ENCODE data around the gene NUDCD3. TPM values are rescaled to one million over a fixed set of nuclear protein-coding genes. Genes with fewer than 3 reads are reported as not detected.

The NUDCD3 gene
- total and polyA plus RNA-seq, 4 donors: 15.4 to 30.7 (median 24.3) TPM

DNA sequence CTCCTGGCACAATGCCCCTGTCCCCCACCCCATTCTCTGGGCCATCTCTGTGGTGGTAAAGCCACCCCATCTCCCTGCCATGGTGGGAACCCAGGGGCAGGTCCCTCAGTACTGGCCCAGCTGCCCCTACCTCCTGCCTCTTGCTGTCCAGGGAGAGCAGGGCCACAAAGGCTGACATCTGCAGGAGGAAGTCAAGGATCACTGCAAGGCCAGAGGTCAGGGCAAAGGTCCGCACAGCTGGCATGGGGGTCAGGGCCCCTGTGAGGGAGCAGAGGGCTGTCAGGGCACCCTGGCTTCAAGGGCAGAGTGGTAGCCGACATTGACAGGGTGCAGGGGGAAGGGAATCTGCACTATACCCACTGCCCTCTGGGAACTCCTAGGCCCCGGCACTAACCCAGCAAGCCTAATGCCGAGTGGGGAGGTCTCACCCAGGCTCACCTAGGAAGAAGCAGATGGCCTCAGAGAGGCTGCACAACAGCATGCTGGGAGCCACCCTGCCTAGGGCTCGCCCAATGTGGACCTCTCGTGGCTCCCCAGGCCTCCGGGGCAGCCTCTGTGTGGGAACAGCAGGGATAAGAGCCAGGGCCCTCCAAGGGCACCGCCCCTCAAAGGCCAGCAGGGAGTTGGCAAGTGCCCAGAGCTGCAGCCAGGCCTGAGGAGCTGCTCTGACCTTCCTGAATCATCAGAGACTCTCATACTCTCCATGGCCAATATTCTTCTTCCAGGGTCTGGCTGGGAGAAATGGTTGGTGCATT is 43.0 kb upstream of the NUDCD3 start:
- no peak for DNase-seq (ENCODE audit: low spot score)
- TF ChIP-seq RAD21 (IDR thresholded peaks at IDR 0.05) (no peak), HNF4A (conservative IDR thresholded peaks at IDR 0.05) (peak in 1 of 2 donors; percentile 46)
- Histone ChIP-seq H3K4me3 (ENCODE audit: low read depth in 1 of 3, low read length in 3 of 3) (no peak overlapping the region), H3K9me3 (ENCODE audit: control insufficient read depth in 4 of 4, low read length in 3 of 4) (no peaks in the 10 kb centered on the region), H3K27ac (ENCODE audit: low read depth in 1 of 2, low read length in 2 of 2) (no peak overlapping the region), H3K4me1 (ENCODE audit: control insufficient read depth in 4 of 4, insufficient read depth in 4 of 4, low read length in 3 of 4) (peaks cover 2 to 39% (median 20%) of the 10 kb centered on the region in 4 donors), H3K9ac (ENCODE audit: low read depth in 1 of 2, low read length in 2 of 2) (no peak overlapping the region), H3K36me3 (ENCODE audit: control insufficient read depth in 4 of 4, insufficient read depth in 3 of 4, low read depth in 1 of 4, low read length in 3 of 4) (peaks cover 0 to 34% (median 22%) of the 10 kb centered on the region in 4 donors), H3K27me3 (ENCODE audit: control insufficient read depth in 4 of 4, insufficient read depth in 4 of 4, low read length in 3 of 4) (no peaks in the 10 kb centered on the region)
- 71% methylated on average over 8 of the region's 8 CpGs for WGBS

- H3K9me3 ChIP-seq (ENCODE audit: control insufficient read depth in 4 of 4, low read length in 3 of 4): no peaks in the 10 kb centered on the region
- H3K36me3 ChIP-seq (ENCODE audit: control insufficient read depth in 4 of 4, insufficient read depth in 3 of 4, low read depth in 1 of 4, low read length in 3 of 4): peaks cover 0 to 43% (median 27%) of the 10 kb centered on the region in 4 donors
- DNase-seq (ENCODE audit: low spot score): no peak
- 91% methylated on average over 17 of the region's 17 CpGs for WGBS
- H3K4me3 ChIP-seq (ENCODE audit: low read depth in 1 of 3, low read length in 3 of 3): no peak overlapping the region
- no peak overlapping the region for H3K27ac ChIP-seq (ENCODE audit: low read depth in 1 of 2, low read length in 2 of 2)
- TF ChIP-seq, protein P1, sequence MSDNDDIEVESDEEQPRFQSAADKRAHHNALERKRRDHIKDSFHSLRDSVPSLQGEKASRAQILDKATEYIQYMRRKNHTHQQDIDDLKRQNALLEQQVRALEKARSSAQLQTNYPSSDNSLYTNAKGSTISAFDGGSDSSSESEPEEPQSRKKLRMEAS (IDR thresholded peaks at IDR 0.05): no peak
- TF ChIP-seq TAF1 (conservative IDR thresholded peaks at IDR 0.05): no peak
- no peak for TF ChIP-seq HNF4G (IDR thresholded peaks at IDR 0.05)
- TF ChIP-seq FOXA2 (IDR thresholded peaks at IDR 0.05): no peak
- no peaks in the 10 kb centered on the region for H3K27me3 ChIP-seq (ENCODE audit: control insufficient read depth in 4 of 4, insufficient read depth in 4 of 4, low read length in 3 of 4)
- H3K9ac ChIP-seq (ENCODE audit: low read depth in 1 of 2, low read length in 2 of 2): no peak overlapping the region
- peaks cover 0 to 24% (median 8%) of the 10 kb centered on the region in 4 donors for H3K4me1 ChIP-seq (ENCODE audit: control insufficient read depth in 4 of 4, insufficient read depth in 4 of 4, low read length in 3 of 4)
Measured at GRCh38 chr7:44531421-44532380, 41.2 kb upstream of the NUDCD3 start.

DNA sequence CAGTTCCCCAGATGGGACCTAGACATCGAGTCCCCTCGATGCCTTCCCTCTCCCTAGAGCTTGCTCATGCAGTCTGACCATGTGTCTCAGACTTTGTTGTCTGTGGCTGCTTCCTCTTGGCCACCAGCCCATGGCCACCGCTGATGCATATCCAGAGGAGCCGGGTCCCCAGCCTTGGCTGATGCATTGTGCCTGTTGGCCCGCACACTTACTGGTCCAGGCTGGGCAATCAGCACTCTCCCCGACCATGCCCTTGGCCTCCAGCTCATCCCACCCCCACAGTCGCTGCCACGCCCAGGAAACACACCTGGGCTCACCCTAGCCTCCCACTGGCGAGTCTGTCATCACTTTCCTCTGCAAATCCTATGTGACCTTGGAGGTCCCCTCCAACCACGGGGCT is 40.5 kb upstream of the NUDCD3 start:
- Histone ChIP-seq H3K36me3 (ENCODE audit: control insufficient read depth in 4 of 4, insufficient read depth in 3 of 4, low read depth in 1 of 4, low read length in 3 of 4) (peaks cover 0 to 43% (median 27%) of the 10 kb centered on the region in 4 donors), H3K27me3 (ENCODE audit: control insufficient read depth in 4 of 4, insufficient read depth in 4 of 4, low read length in 3 of 4) (no peaks in the 10 kb centered on the region), H3K4me3 (ENCODE audit: low read depth in 1 of 3, low read length in 3 of 3) (no peak overlapping the region), H3K27ac (ENCODE audit: low read depth in 1 of 2, low read length in 2 of 2) (no peak overlapping the region), H3K4me1 (ENCODE audit: control insufficient read depth in 4 of 4, insufficient read depth in 4 of 4, low read length in 3 of 4) (peaks cover 0 to 17% (median 6%) of the 10 kb centered on the region in 4 donors), H3K9ac (ENCODE audit: low read depth in 1 of 2, low read length in 2 of 2) (no peak overlapping the region), H3K9me3 (ENCODE audit: control insufficient read depth in 4 of 4, low read length in 3 of 4) (no peaks in the 10 kb centered on the region)
- TF ChIP-seq REST (IDR thresholded peaks at IDR 0.05) (no peak), TAF1 (conservative IDR thresholded peaks at IDR 0.05) (no peak), HNF4G (IDR thresholded peaks at IDR 0.05) (no peak)
- 82% methylated on average over 10 of the region's 10 CpGs for WGBS
- no peak for DNase-seq (ENCODE audit: low spot score)

Measured in liver (tissue), 9 donors.